Rectal smooth muscle tissue (tissue), 1 donor: ENCODE data around the gene MAGEB1.

Experiments
- H3K27ac ChIP-seq: one replicate; pipeline ENCODE4 v1.7.0; 2013; ENCODE audit warnings: low read depth, low read length, inconsistent platforms
- H3K27me3 ChIP-seq: one replicate; pipeline ENCODE4 v1.7.0; 2013; ENCODE audit warnings: low read length; ENCODE audit not compliant: control insufficient read depth, insufficient read depth
- H3K36me3 ChIP-seq: one replicate; pipeline ENCODE4 v1.7.0; 2013; ENCODE audit warnings: low read length; ENCODE audit not compliant: control insufficient read depth, insufficient read depth
- H3K4me1 ChIP-seq: one replicate; pipeline ENCODE4 v1.7.0; 2013; ENCODE audit warnings: low read length; ENCODE audit not compliant: control insufficient read depth, insufficient read depth
- H3K4me3 ChIP-seq: one replicate; pipeline ENCODE4 v1.7.0; 2013; ENCODE audit warnings: low read length
- H3K9ac ChIP-seq: one replicate; pipeline ENCODE4 v1.7.0; 2013; ENCODE audit warnings: low read length

The MAGEB1 gene

DNA sequence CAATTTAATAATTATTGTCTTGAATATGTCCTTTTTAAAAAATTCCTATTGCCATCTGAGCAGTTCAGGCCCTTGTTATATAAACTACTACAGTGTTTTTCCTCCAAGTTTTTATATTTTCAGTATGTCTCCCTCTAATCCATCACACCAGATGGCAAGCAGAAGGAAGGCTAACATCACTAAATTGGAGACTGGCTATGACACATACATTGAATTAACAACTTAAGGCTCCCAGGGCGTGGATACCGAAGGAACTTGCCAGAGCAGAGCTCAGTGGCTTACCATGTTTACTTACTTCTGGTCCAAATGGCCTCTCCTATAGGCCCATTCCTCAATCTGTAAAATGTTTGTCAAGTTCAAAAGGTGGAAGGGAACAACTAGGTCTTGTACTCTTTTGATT, 13.0 kb downstream of the MAGEB1 start:
- H3K36me3 ChIP-seq = no peaks in the 10 kb centered on the region
- H3K27me3 ChIP-seq = no peaks in the 10 kb centered on the region
- H3K4me1 ChIP-seq = no peaks in the 10 kb centered on the region
- H3K9ac ChIP-seq = no peak overlapping the region
- no peak overlapping the region for H3K27ac ChIP-seq
- no peak overlapping the region for H3K4me3 ChIP-seq

DNA sequence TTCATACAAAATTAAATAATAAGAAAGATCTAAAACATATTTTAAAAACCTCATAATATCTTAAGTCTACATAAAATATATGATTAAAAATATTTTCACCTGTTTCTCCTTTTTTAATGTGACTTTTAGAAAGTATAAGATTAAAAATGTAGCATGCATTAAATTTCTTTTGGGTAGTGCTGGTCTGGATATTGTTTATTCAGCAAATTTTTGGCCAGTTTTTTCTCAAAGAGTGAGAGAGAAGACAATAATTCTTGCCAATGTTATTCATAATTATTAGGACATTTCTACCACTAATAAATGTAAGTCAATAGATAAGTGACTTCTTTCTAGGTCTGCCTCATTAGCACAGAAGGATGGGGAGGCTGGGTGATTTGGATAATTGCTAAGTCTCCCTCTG, 14.1 kb downstream of the MAGEB1 start:
- Histone ChIP-seq H3K36me3 (no peaks in the 10 kb centered on the region), H3K9ac (no peak overlapping the region), H3K4me1 (no peaks in the 10 kb centered on the region), H3K4me3 (no peak overlapping the region), H3K27ac (no peak overlapping the region), H3K27me3 (no peaks in the 10 kb centered on the region)

DNA sequence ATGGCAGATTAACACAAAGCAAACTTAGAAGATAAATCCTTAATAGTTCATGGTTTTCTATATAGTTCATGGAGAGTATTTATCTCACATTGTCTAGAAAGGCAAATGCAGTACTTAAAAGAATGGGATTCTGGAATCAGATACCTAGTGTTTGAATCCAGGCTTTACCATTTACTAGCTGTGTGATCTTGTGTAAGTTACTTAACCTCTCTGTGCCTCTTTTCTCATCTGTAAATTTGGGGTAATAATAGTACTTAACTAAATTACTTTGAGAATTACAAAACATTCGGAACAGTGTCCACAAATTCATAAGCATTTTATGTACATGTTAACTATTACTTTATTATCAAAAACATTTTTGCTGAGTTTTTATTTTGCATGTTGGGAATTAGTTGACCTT, 15.8 kb downstream of the MAGEB1 start:
- Histone ChIP-seq H3K9ac (no peak overlapping the region), H3K4me1 (no peaks in the 10 kb centered on the region), H3K4me3 (no peak overlapping the region), H3K36me3 (no peaks in the 10 kb centered on the region), H3K27me3 (no peaks in the 10 kb centered on the region), H3K27ac (no peak overlapping the region)

DNA sequence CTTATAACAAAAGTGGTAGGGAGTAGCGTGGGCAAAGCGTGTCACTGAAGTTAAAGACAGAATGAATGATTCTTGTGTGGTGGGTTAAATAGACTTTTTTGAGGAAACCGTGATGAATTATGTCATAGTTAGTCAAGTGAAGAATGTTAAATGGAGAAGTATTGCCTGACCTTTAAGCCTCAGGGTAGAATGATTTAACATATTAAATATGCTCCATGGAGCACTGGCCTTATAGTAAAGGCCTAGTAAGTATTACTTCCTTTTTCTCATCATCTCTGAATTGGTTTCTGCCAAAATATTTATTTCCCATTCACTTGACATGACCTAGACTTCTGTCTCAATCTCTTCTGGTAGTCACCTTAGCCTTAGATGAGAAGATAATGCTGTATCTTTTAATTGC, 23.7 kb downstream of the MAGEB1 start:
- Histone ChIP-seq H3K36me3 (no peaks in the 10 kb centered on the region), H3K4me1 (no peaks in the 10 kb centered on the region), H3K9ac (no peak overlapping the region), H3K27ac (no peak overlapping the region), H3K4me3 (no peak overlapping the region), H3K27me3 (no peaks in the 10 kb centered on the region)

GRCh38 chrX:30275498-30275897, 28.6 kb downstream of the MAGEB1 start:
- Histone ChIP-seq H3K4me1 (no peaks in the 10 kb centered on the region), H3K4me3 (no peak overlapping the region), H3K9ac (no peak overlapping the region), H3K27ac (no peak overlapping the region), H3K27me3 (no peaks in the 10 kb centered on the region), H3K36me3 (no peaks in the 10 kb centered on the region)

- Histone ChIP-seq H3K9ac (no peak overlapping the region), H3K27me3 (no peaks in the 10 kb centered on the region), H3K4me3 (no peak overlapping the region), H3K36me3 (no peaks in the 10 kb centered on the region), H3K4me1 (no peaks in the 10 kb centered on the region), H3K27ac (no peak overlapping the region)
These were observed 31.4 kb downstream of the MAGEB1 start for GRCh38 chrX:30278365-30278764.

DNA sequence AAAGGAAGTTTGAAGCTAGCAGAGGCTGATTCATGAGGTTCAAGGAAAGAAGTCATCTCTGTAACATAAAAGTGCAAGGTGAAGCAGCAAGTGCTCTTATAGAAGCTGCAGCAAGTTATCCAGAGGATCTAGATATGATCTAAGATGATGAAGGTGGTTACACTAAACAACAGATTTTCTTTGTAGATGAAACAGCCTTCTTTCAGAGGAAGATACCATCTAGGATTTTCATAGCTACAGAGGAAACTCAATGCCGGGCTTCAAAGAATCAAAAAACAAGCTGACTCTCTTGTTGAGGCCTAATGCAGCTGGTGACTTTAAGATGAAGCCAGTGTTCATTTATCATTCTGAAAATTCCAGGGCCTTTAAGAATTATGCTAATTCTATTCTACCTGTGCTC, 33.5 kb downstream of the MAGEB1 start:
- no peaks in the 10 kb centered on the region for H3K4me1 ChIP-seq
- no peak overlapping the region for H3K27ac ChIP-seq
- H3K36me3 ChIP-seq = no peaks in the 10 kb centered on the region
- no peaks in the 10 kb centered on the region for H3K27me3 ChIP-seq
- H3K4me3 ChIP-seq = no peak overlapping the region
- no peak overlapping the region for H3K9ac ChIP-seq

- Histone ChIP-seq H3K27me3 (no peaks in the 10 kb centered on the region), H3K4me3 (no peak overlapping the region), H3K9ac (no peak overlapping the region), H3K27ac (no peak overlapping the region), H3K36me3 (no peaks in the 10 kb centered on the region), H3K4me1 (no peaks in the 10 kb centered on the region)
These were observed 35.6 kb downstream of the MAGEB1 start for GRCh38 chrX:30282527-30282926.

DNA sequence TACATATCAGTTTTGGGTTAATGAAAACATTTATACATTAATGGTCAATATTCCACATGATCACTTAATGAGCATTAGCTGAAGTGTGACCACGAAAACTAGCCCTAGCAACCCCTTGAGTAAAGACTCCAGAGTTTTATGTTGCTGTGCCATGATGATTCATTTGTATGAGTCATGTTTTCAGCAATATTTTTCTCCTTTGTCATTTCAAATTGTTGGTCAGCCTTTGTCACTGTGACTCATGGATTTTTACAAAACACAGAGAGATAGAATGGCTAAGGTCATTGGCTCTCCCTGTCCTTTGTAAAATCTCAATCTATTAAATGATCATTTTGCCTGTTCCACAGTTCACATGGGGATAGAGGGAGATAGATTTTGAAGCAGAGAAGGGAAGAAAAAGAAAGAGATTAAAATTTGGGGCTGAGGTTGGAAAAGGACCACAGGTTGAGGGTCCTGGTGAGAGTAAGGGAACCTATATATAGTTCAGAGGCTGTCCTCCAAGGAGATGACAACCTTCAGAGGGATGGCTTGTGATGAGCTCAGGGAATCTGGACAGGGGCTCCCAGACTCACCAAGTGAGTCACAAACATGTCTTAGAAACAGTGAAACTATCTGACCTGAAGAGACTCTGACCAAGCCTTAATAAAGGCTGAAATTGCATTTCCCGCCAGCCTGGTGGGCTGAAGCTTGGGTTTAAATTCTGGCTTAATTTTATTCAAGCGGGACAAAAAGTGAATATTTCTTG, 36.7 kb downstream of the MAGEB1 start:
- Histone ChIP-seq H3K27ac (no peak overlapping the region), H3K4me1 (no peaks in the 10 kb centered on the region), H3K27me3 (no peaks in the 10 kb centered on the region), H3K9ac (no peak overlapping the region), H3K36me3 (no peaks in the 10 kb centered on the region), H3K4me3 (no peak overlapping the region)

DNA sequence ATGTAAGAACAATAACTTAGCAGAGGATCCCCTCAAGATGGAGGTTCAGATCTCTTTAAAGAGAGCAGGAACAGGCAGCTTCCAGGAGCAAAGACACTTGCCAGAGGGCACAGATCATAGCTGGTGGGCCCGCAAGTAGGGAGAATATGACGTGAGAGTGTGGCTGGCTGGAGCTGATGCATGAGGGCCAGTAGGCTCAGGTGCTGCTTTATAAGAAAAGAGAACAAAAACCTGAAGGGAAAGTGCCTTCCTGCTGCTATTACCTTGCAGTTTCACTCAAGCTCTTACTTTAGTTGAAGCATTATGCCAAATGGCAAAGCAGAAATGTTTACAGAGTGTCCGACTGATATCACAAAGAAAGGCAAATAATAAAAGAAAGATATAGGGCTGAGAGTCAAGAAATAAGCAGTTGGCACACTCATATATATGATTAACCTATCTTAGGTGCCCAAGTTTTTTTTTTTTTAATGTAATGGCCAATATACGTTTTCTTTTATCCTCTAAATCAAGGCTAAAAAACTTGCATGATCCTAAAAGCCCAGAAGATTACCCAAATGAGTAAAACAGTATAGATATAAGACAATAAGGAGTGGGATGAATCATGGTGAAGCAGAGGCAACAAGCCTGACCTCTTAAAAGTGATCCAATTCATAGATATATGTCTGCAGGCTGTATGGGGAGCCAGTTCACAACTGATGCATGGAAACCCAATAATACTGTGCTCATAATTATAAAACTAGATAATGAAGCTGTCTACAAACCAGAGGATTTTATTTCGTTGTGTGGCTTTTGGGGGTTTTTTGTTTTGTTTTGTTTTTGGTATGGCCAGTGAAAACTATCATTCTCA, 49.7 kb downstream of the MAGEB1 start:
- Histone ChIP-seq H3K27me3 (no peaks in the 10 kb centered on the region), H3K27ac (no peak overlapping the region), H3K4me3 (no peak overlapping the region), H3K36me3 (no peaks in the 10 kb centered on the region), H3K4me1 (no peaks in the 10 kb centered on the region), H3K9ac (no peak overlapping the region)

- Histone ChIP-seq H3K36me3 (no peaks in the 10 kb centered on the region), H3K4me1 (no peaks in the 10 kb centered on the region), H3K4me3 (no peak overlapping the region), H3K27me3 (no peaks in the 10 kb centered on the region), H3K27ac (no peak overlapping the region), H3K9ac (no peak overlapping the region)
These were observed 54.3 kb downstream of the MAGEB1 start for GRCh38 chrX:30301208-30301607.
